ENCODE measurements around the gene NRG2. TPM values are rescaled to one million over a fixed set of nuclear protein-coding genes. Genes with fewer than 3 reads are reported as not detected.

The NRG2 gene
- total and polyA plus RNA-seq, 2 of the 8 experiments (the other 6 are each of a cell fraction or from before 2014, with no cell fraction given), result 0.27 to 0.54 TPM

DNA sequence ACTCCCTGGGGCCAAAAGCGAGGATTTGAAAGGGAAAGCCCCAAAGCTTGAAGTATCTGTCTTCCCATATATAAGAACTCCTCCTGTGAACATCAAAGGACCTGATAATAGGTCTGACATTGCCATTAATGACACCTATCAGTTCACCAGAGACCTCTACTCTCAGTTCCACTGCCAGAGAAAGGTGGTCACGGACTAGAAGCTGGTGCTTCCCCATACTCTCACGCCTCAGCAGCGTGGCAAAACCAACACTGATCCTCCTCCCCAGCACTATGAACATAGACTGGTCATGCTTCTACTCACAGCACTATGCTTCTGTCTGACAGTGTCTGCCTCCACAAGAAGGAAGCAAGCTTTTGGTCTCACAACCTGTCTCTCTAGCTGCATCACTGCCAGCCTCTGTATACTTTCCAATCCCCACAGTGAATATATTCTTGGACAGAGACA, 37.9 kb downstream of the NRG2 start:
- H3K4me2 ChIP-seq (ENCODE audit: insufficient read depth in 1 of 2, low read depth in 2 of 2, low read length in 2 of 2), result no peak overlapping the region
- H3K79me1 ChIP-seq (ENCODE audit: low read depth, low read length), result no peaks in the 10 kb centered on the region
- no peak overlapping the region for H3K56ac ChIP-seq (replicated peaks; ENCODE audit: insufficient read length, low read depth, low read length)
- H2AK5ac ChIP-seq (ENCODE audit: low read depth, low read length), result no peak overlapping the region
- no peak overlapping the region for H3K4me3 ChIP-seq (ENCODE audit: extremely low read depth in 1 of 4, insufficient read depth in 2 of 4, low read depth in 3 of 4, low read length in 4 of 4)
- H3K9ac ChIP-seq (replicated peaks in 1 of 4; ENCODE audit: extremely low read depth in 1 of 4, low read depth in 3 of 4, low read length in 3 of 4), result no peak overlapping the region
- H3K36me3 ChIP-seq (ENCODE audit: control insufficient read depth in 2 of 4, insufficient read depth in 4 of 4, low read length in 3 of 4), result no peaks in the 10 kb centered on the region
- no peak overlapping the region for H3K23ac ChIP-seq (ENCODE audit: insufficient read length)
- no peak overlapping the region for H3K27ac ChIP-seq (ENCODE audit: low read depth, low read length)
- no peaks in the 10 kb centered on the region for H3K79me2 ChIP-seq (ENCODE audit: control insufficient read depth in 1 of 2, insufficient read depth in 2 of 2, low read length in 2 of 2)
- H3K4me1 ChIP-seq (replicated peaks in 1 of 4; ENCODE audit: control insufficient read depth in 3 of 4, insufficient read depth in 4 of 4, low read length in 3 of 4), result no peaks in the 10 kb centered on the region
- FAIRE-seq (no peak), DNase-seq (ENCODE audit: low read depth in 1 of 2, low spot score in 2 of 2) (no peak)
- H4K8ac ChIP-seq (ENCODE audit: extremely low read depth, insufficient read depth, low read length), result no peak overlapping the region
- H3K14ac ChIP-seq (ENCODE audit: insufficient read length), result no peak overlapping the region
- no peak overlapping the region for H2BK5ac ChIP-seq (ENCODE audit: low read depth, low read length)
- H4K91ac ChIP-seq (replicated peaks; ENCODE audit: insufficient read length, low read length), result no peak overlapping the region
- no peak overlapping the region for H2BK120ac ChIP-seq (replicated peaks; ENCODE audit: low read depth, low read length)
- H4K20me1 ChIP-seq (replicated peaks in 1 of 2; ENCODE audit: control insufficient read depth in 1 of 2, insufficient read depth in 2 of 2, low read length in 2 of 2), result peaks cover 0 to under 1% of the 10 kb centered on the region in 2 experiments
- H2BK20ac ChIP-seq (ENCODE audit: low read length), result no peak overlapping the region
- H3K18ac ChIP-seq (ENCODE audit: extremely low read depth, low read length), result no peak overlapping the region
- no peaks in the 10 kb centered on the region for H3K23me2 ChIP-seq (ENCODE audit: low read depth, low read length)
- no peak overlapping the region for H2BK15ac ChIP-seq (ENCODE audit: low read length)
- H3K9me3 ChIP-seq (ENCODE audit: insufficient read depth in 2 of 2, low read depth in 1 of 2, low read length in 1 of 2), result no peaks in the 10 kb centered on the region
- POLR2A ChIA-PET (ENCODE audit: partially characterized antibody), result no interaction called here
- H2BK12ac ChIP-seq (ENCODE audit: low read depth, low read length), result no peak overlapping the region
- H3K27me3 ChIP-seq (replicated peaks in 1 of 4; ENCODE audit: control insufficient read depth in 3 of 4, extremely low read depth in 1 of 4, insufficient read depth in 3 of 4, low read length in 3 of 4), result peaks cover 0 to 5% (median 0%) of the 10 kb centered on the region in 4 experiments; a peak in 1 of 7 replicates
- CTCF ChIA-PET (ENCODE audit: partially characterized antibody), result interaction anchor here (1.0 to 1.9 kb wide), 3 partner anchors 23 to 218 kb away, joined by 3 to 4 read pairs (median 4); no protein-coding TSS in a partner anchor
- H2AFZ ChIP-seq (ENCODE audit: low read length), result no peak overlapping the region
- WGBS, 2 experiments (ENCODE audit: extremely low coverage in 1 of 2, insufficient coverage in 1 of 2, insufficient read length in 1 of 2, insufficient replicate concordance in 2 of 2, low coverage in 1 of 2, low lambda C conversion rate in 2 of 2, missing lambda C conversion rate in 1 of 2), result 78% methylated on average over 4 of the region's 4 CpGs; no CpG with 5 or more reads in 1 of the 2 experiments
- TF ChIP-seq SP2 (IDR thresholded peaks at IDR 0.05; ENCODE audit: low read length) (no peak), HDAC2 (IDR thresholded peaks at IDR 0.05; ENCODE audit: borderline replicate concordance in 1 of 2, low read depth in 2 of 2, low read length in 2 of 2) (no peak), NANOG (IDR thresholded peaks at IDR 0.05; ENCODE audit: insufficient read depth, low read depth, low read length, poor library complexity, severe bottlenecking) (peak; percentile 32), RAD21 (IDR thresholded peaks at IDR 0.05 in 1 of 2, conservative IDR thresholded peaks at IDR 0.05 in 1 of 2; ENCODE audit: low read depth in 2 of 2, low read length in 2 of 2) (no peak), TAF1 (IDR thresholded peaks at IDR 0.05; ENCODE audit: low read depth, low read length) (no peak), ATF3 (IDR thresholded peaks at IDR 0.05; ENCODE audit: insufficient read depth, low read depth, low read length) (no peak)
- TF ChIP-seq, protein P1, sequence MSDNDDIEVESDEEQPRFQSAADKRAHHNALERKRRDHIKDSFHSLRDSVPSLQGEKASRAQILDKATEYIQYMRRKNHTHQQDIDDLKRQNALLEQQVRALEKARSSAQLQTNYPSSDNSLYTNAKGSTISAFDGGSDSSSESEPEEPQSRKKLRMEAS (IDR thresholded peaks at IDR 0.05), result no peak
- no peak overlapping the region for H4K5ac ChIP-seq (ENCODE audit: insufficient read length, low read depth, low read length)
- no peak overlapping the region for H3K4ac ChIP-seq (replicated peaks; ENCODE audit: insufficient read length, low read depth, low read length)

Measured in H1 (cell line).